ENCODE measurements around the gene ASIC4.

The ASIC4 gene

GRCh38 chr2:219483451-219484342, 30.6 kb upstream of the ASIC4 start:
- no peak for TF ChIP-seq CTCF (IDR thresholded peaks at IDR 0.05)
- Mint-ChIP-seq H3K9me3 (no peaks in the 10 kb centered on the region), H3K4me3 (peak overlapping the region; percentile 64), H3K4me1 (peaks cover 28% of the 10 kb centered on the region), H3K27me3 (ENCODE audit: low read depth, poor library complexity) (peaks cover 77% of the 10 kb centered on the region), H3K36me3 (ENCODE audit: low read depth) (peaks cover 6% of the 10 kb centered on the region), H3K27ac (no peak overlapping the region)
- no peak for DNase-seq

- Mint-ChIP-seq H3K27me3 (ENCODE audit: low read depth, poor library complexity) (peaks cover 75% of the 10 kb centered on the region), H3K4me3 (peak overlapping the region; percentile 64)
Measured at GRCh38 chr2:219484343-219485200, 29.7 kb upstream of the ASIC4 start.

GRCh38 chr2:219485201-219485580, 29.1 kb upstream of the ASIC4 start:
- no peak for TF ChIP-seq CTCF (IDR thresholded peaks at IDR 0.05)
- Mint-ChIP-seq H3K36me3 (ENCODE audit: low read depth) (peaks cover 6% of the 10 kb centered on the region), H3K4me3 (no peak overlapping the region), H3K27me3 (ENCODE audit: low read depth, poor library complexity) (peaks cover 77% of the 10 kb centered on the region), H3K27ac (no peak overlapping the region), H3K9me3 (no peaks in the 10 kb centered on the region), H3K4me1 (peaks cover 33% of the 10 kb centered on the region)
- no peak for DNase-seq

More at GRCh38 chr2:219484343-219485200, 29.7 kb upstream of the ASIC4 start:
- peaks cover 33% of the 10 kb centered on the region for H3K4me1 Mint-ChIP-seq
- no peak overlapping the region for H3K27ac Mint-ChIP-seq
- TF ChIP-seq CTCF (IDR thresholded peaks at IDR 0.05): no peak
- H3K36me3 Mint-ChIP-seq (ENCODE audit: low read depth): peaks cover 6% of the 10 kb centered on the region
- DNase-seq: peak; percentile 59
- no peaks in the 10 kb centered on the region for H3K9me3 Mint-ChIP-seq

GRCh38 chr2:219486380-219486959, 27.8 kb upstream of the ASIC4 start:
- Mint-ChIP-seq H3K4me3 (no peak overlapping the region), H3K9me3 (no peaks in the 10 kb centered on the region), H3K36me3 (ENCODE audit: low read depth) (peaks cover 6% of the 10 kb centered on the region), H3K27me3 (ENCODE audit: low read depth, poor library complexity) (peaks cover 77% of the 10 kb centered on the region), H3K4me1 (peaks cover 33% of the 10 kb centered on the region), H3K27ac (no peak overlapping the region)
- DNase-seq: peak; percentile 50
- TF ChIP-seq CTCF (IDR thresholded peaks at IDR 0.05): no peak

- Mint-ChIP-seq H3K27me3 (ENCODE audit: low read depth, poor library complexity) (peaks cover 78% of the 10 kb centered on the region), H3K9me3 (no peaks in the 10 kb centered on the region), H3K4me3 (no peak overlapping the region), H3K27ac (no peak overlapping the region), H3K36me3 (ENCODE audit: low read depth) (no peaks in the 10 kb centered on the region), H3K4me1 (peaks cover 33% of the 10 kb centered on the region)
- no peak for TF ChIP-seq CTCF (IDR thresholded peaks at IDR 0.05)
- DNase-seq: no peak
Measured at GRCh38 chr2:219488149-219488843, 26.0 kb upstream of the ASIC4 start.
